ENCODE results near the gene CXCL11. TPM values are rescaled to one million over a fixed set of nuclear protein-coding genes. Genes with fewer than 3 reads are reported as not detected.

CXCL11 gene
- under 1 TPM in 1 of 4 donors, not detected in 3; 0.59 TPM for total RNA-seq

DNA sequence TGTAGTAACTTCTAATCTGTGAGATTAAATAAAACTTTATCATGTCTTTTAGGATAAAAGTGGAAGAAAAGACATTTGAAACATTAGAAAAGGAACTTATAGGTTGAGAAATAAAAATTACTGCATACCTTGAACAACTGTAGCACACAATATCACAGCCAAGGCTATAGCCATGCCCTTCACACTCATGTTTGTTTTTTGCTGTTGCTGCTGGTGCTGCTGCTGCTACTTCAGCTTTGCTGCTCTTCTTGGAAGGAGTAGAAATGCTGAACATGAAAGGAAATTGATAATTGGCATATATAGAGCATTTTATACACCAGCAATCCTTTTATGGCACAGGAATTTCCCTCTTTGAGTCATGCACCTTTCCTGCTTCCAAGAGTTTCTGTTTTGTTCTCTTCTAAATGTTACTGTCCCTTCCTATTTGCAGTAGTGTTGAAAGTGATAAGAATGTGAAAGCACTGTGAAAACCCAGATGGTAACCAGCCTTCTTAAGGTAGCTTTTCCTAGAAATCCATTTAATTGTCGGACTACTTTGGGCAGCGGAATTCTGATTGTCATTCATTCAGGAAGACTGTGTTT is at the start of gene CXCL11:
TSS of gene CXCL11 (minus strand) at position 272 of the 582 bp plus-strand sequence. CDS start at position 189, 83 bp downstream.
- H3K4me3 ChIP-seq, result no peak within 1 kb of the TSS
- TF ChIP-seq EP300 (IDR thresholded peaks at IDR 0.05), result no peak
- TF ChIP-seq POLR2A (IDR thresholded peaks at IDR 0.05), result no peak
- TF ChIP-seq, protein P1, sequence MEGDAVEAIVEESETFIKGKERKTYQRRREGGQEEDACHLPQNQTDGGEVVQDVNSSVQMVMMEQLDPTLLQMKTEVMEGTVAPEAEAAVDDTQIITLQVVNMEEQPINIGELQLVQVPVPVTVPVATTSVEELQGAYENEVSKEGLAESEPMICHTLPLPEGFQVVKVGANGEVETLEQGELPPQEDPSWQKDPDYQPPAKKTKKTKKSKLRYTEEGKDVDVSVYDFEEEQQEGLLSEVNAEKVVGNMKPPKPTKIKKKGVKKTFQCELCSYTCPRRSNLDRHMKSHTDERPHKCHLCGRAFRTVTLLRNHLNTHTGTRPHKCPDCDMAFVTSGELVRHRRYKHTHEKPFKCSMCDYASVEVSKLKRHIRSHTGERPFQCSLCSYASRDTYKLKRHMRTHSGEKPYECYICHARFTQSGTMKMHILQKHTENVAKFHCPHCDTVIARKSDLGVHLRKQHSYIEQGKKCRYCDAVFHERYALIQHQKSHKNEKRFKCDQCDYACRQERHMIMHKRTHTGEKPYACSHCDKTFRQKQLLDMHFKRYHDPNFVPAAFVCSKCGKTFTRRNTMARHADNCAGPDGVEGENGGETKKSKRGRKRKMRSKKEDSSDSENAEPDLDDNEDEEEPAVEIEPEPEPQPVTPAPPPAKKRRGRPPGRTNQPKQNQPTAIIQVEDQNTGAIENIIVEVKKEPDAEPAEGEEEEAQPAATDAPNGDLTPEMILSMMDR (IDR thresholded peaks at IDR 0.05), result no peak
- TF ChIP-seq POLR2AphosphoS5 (IDR thresholded peaks at IDR 0.05), result no peak
- H3K4me1 ChIP-seq, result no peaks in the 10 kb centered on the region
- no peak for ATAC-seq
- H3K27ac ChIP-seq, result no peak within 1 kb of the TSS
- peaks cover 5% of the 10 kb centered on the region for H3K27me3 ChIP-seq
- no peaks in the 10 kb centered on the region for H3K36me3 ChIP-seq
- WGBS, 2 donors (ENCODE audit: low coverage in 1 of 2), result 64 to 93% methylated on average over 2 of the region's 2 CpGs
- H3K9me3 ChIP-seq, result no peaks in the 10 kb centered on the region

- WGBS, 2 donors (ENCODE audit: low coverage in 1 of 2), result 76% methylated on average over 1 of the region's 1 CpG; no CpG with 5 or more reads in 1 of the 2 donors
- TF ChIP-seq EP300 (IDR thresholded peaks at IDR 0.05), result no peak
- TF ChIP-seq, protein P1 (IDR thresholded peaks at IDR 0.05), result no peak
- TF ChIP-seq POLR2A (IDR thresholded peaks at IDR 0.05), result no peak
- TF ChIP-seq POLR2AphosphoS5 (IDR thresholded peaks at IDR 0.05), result no peak
- Histone ChIP-seq H3K4me3 (no peak overlapping the region), H3K36me3 (no peaks in the 10 kb centered on the region), H3K4me1 (peaks cover 0 to 7% (median 0%) of the 10 kb centered on the region in 3 donors), H3K27me3 (no peaks in the 10 kb centered on the region), H3K9me3 (no peaks in the 10 kb centered on the region), H3K27ac (no peak overlapping the region)
- ATAC-seq, result no peak
Observed at GRCh38 chr4:76084542-76084941, 48.7 kb upstream of the CXCL11 start.

DNA sequence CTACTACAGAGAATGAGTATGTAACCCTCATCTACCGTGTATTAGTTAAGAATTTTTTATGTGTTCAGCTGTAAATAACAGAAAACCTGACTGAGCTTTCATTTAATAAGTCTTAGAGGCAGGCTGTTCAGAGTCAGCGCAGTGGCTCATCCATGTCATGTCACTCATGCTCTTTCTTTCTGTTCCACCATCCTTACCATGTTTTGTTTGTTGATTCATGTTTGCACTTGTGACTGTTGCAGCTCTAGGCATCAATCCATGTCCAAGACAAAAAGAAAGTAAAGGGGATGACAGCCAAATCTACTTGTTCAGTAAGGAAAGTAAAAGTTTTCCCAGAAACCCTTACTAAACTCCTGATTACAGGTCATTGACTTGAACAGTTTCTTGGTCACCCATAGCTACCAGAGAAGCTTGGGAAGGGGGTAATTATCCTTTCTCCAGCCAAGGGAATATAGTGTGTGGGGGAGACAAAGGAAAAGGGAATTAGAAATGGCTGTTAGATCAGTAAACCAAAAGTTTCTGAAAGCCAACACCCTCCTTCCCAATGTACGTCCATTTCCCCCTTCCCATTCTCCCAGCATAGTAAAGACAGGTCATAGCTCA is 47.6 kb upstream of the CXCL11 start:
- no peaks in the 10 kb centered on the region for H3K36me3 ChIP-seq
- H3K27ac ChIP-seq, result no peak overlapping the region
- H3K27me3 ChIP-seq, result no peaks in the 10 kb centered on the region
- TF ChIP-seq, protein P1 (IDR thresholded peaks at IDR 0.05), result no peak
- TF ChIP-seq POLR2AphosphoS5 (IDR thresholded peaks at IDR 0.05) (no peak), POLR2A (IDR thresholded peaks at IDR 0.05) (no peak), EP300 (IDR thresholded peaks at IDR 0.05) (no peak)
- H3K4me3 ChIP-seq, result no peak overlapping the region
- ATAC-seq, result no peak
- WGBS, 2 donors (ENCODE audit: low coverage in 1 of 2), result 71 to 84% methylated on average over 2 to 3 of the region's 3 CpGs
- H3K4me1 ChIP-seq, result peaks cover 0 to 7% (median 0%) of the 10 kb centered on the region in 3 donors
- no peaks in the 10 kb centered on the region for H3K9me3 ChIP-seq

DNA sequence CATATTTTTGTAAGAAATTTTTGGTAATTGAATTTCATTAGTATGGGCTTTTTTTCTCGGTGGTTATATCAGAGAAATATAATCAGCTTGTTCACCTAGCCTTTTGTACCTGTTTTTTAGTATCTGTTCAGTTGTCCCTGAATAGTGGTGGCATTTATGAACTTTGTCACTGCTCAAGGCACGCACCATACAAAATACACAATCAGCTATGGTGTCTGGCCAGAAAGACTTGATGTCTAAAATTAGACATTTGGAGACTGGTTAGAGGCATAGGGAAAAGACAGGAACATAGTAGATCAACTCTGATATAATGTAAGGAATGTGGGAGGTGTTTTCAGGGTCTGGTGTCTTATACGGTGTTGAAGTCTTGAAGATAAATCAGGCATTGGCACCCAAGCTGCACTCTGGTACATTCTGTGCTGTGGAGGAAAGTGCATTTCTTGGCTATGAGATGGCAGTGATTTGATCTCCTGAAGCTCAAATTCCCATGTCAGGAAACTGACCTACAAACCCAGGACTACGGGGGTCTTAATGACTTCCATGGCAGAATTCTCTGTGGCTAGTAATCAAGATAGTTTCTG is 42.3 kb upstream of the CXCL11 start:
- Histone ChIP-seq H3K36me3 (no peaks in the 10 kb centered on the region), H3K4me3 (no peak overlapping the region), H3K4me1 (peaks cover 0 to 14% (median 0%) of the 10 kb centered on the region in 3 donors), H3K27me3 (no peaks in the 10 kb centered on the region), H3K27ac (peak overlapping the region in 1 of 4 donors; percentile 22), H3K9me3 (no peaks in the 10 kb centered on the region)
- WGBS, 2 donors (ENCODE audit: low coverage in 1 of 2), result 58 to 65% methylated on average over 3 to 4 of the region's 4 CpGs
- ATAC-seq, result no peak
- no peak for TF ChIP-seq POLR2A (IDR thresholded peaks at IDR 0.05)
- TF ChIP-seq POLR2AphosphoS5 (IDR thresholded peaks at IDR 0.05), result peak; percentile 44
- no peak for TF ChIP-seq EP300 (IDR thresholded peaks at IDR 0.05)
- TF ChIP-seq, protein P1 (IDR thresholded peaks at IDR 0.05), result no peak

All from gastroesophageal sphincter (tissue), 4 donors.